NCI-H446 (cell line): ENCODE data around the gene NUPR1.
"Not testable (repeated sequence)": the region's sequence is repeated elsewhere in the genome, so short reads cannot be mapped to it uniquely, and the experiment has no call there.

Experiments used
- DNase-seq, 2 experiments: peaks; one replicate each; lab custom pipeline; 2025; lab: John Stamatoyannopoulos, UW

NUPR1 gene

DNA sequence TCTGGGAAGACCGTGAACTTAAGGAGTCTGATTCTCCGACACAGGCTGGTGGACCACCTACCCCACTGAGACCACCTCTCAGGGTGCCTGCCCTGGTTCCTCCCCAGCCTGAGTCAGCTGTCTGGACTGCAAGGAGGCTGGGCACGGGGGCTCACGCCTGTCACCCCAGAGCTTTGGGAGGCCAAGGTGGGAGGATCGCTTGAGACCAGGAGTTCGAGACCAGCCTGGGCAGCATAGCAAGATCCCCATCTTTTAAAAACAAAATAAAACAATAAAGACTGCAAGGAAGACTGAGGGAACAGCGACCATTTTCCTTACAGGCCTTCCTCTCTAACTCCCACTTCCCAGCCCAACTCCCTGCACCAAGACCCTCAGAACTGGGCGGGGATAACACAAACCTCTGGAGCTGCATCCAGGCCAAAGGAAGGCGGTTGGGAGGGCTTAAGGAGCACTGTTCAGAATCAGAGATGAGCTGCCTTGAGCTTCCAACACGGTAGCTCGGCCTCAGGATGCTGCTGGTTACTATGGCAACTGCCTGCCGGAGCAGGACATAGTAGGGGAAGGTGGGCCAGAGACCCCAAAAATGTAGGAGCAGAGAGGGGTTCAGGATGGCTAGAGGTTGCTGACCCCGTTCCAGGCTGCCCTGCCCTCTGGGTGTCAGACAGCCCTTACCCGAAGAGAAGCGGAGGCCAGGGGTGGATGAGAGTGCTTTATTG lies 40.0 kb downstream of the NUPR1 start:
- no peak for DNase-seq

DNA sequence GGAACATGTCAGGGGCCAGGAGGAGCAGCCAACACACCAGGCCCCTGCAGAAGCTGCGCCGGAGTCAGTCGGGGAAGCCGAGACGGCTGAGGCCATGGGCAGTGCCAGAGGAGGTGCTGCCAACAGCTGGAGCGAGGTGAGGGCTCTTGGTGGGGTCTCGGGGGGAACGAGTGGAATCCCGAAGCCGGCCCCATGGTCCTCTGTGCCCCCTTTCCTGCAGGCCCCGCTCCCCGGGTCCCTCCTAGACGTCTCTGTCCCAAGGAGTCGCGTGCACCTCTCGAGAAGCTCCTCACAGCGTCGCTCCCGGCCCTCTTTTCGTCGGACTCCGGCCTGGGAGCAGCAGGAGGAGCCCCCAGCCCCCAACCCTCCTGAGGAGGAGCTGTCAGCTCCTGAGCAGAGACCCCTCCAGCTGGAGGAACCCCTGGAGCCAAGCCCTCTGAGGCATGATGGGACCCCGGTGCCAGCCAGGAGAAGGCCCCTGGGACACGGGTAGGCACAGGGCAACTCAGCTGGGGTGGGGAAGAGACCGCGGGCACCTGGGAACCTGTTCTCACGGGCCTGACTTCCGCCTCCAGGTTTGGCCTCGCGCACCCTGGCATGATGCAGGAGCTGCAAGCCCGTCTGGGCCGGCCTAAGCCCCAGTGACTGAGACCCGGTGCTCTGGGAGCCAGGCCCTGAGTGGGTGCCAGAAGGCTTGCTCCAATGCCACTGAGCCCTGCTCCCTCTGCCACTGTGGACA lies 40.7 kb downstream of the NUPR1 start:
- DNase-seq = no peak

DNA sequence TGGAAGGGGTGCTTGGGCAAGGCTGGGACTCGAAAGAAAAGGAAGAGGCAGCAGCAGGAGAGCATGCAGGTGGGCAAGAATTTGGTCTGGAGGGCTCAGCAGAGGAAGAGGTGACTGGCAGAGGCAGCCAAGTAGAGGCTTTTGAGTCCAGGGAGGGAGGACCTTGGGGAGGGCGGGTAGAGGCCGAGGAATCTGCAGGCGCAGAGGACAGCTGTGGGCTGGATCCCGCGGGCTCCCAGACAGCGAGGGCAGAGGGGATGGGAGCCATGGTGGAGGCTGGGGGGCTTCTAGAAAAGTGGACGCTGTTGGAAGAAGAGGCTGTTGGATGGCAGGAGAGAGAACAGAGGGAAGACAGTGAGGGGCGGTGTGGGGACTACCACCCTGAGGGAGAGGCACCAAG lies 41.4 kb downstream of the NUPR1 start:
- no peak for DNase-seq

DNA sequence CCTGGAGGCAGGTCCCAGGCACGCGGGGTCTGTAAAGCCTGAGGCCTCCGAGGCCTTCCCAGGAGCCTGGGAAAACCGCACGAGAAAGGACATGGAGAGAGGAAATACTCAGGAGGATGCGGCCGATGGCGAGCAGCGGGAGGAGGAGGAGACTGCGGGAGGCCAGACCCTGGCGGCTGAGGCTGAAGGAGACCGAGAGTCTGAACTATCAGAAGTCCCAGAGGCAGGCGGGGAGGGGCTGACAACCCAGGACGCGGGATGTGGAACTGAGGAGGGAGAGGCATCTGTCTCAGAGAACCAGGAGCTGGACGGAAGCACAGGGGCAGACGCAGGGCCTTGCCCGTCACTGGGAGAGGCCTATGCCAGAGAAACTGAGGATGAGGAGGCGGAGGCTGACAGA lies 41.9 kb downstream of the NUPR1 start:
- DNase-seq = no peak

DNA sequence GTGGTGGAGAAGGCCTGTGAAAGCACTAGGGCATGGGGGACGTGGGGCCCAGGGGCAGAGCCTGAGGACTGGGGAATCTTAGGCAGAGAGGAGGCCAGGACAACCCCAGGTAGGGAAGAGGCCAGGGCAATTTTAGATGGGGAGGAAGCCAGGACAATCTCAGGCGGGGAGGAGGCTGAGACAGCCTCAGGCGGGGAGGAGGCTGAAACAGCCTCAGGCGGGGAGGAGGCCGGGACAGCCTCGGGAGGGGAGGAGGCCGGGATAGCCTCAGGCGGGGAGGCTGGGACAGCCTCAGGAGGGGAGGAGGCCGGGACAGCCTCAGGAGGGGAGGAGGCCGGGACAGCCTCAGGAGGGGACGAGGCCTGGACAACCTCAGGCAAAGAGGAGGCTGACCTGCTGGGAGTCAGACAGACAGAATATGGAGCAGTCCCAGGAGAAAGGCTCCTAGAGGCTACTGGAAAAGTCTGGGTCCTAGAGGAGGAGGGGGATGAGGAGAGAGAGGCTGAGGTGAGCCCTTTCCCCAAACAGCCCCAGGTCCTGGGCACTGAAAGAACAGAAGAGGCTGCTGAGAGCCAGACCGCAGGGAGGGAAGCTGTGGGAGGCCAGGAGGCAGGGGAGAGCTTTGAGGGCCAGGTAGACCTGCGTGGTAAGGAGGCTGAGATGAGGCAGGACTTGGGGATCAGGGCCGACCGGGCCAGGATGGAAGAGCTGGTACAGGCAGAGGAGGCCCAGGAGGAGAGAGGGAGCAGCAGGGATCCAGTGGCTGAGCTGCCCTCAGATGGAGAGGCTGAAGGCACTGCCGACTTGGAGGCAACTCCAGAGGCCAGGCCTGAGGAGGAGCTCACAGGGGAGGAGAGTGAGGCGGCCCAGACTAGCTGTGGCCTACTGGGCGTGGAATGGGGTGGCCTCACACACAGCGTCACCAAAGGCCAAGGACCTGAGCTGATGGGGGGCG lies 42.7 kb downstream of the NUPR1 start:
- DNase-seq = no peak

DNA sequence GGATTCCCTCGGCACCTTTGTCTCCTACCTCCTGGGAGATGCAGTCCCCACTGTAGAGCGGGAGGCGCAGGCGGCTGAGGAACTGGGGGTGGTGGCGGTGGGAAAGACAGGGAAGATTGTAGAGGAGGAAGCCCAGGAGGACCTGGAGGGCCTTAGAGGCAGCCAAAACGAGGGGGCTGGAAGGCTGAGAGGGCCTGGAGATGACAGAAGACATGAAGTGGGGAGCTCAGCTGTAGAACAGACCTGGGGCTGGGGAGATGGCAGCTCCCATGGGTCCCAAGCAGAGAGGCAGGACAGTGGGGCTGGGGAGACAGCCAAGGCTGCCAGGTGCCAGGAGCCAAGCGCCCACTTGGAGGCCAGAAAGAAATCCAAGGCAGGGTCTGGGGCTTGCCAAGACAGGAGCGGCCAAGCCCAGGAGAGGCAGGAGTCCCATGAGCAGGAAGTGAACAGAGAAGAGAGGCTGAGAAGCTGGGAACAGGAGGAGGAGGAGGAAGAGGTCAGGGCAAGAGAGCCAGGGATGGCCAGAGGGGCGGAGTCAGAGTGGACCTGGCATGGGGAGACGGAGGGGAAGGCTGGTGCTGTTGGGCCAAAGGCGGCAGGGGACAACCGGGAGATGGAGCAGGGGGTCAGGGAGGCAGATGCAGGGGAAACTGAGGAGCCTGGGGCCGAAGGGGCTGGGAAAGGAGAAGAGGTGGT lies 43.5 kb downstream of the NUPR1 start:
- DNase-seq = peak in 1 of 2 experiments; percentile 23

DNA sequence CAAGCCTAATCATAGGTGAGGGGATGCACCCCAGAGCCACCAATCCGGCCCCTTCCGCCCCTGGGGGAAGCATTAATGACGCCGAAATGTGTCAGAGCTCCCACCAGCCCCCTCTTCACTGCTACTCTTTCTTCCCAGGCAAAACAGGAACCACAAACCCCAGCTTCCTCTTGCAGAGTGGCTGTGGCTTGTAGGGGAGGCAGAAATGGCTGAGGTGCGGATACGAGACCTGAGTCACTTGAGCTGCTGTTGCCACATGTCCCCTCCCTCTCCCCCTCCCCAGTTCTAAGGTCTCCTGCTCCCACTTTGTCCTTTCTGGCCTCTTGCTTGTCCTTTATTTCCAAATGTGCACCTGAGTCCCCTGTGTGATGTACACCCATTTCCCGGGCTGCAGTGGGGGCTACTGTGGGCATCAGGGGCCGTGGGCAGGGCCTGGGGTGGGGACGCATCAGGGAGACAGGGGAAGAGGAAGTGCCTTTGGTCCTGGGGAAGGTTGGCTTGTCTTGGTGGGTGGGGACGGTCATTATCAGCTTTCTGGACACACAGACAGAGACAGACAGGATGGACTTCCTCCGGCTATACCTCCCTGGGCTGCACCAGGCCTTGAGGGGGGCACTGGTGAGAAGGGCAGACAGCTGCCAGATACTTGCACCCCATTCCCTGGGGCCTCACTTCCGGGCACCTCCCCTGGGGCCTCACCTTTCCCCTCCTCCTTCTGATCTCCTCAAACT lies 44.5 kb downstream of the NUPR1 start, which contains the start of gene APOBR:
TSS of gene APOBR (plus strand) at position 523 of the 731 bp plus-strand sequence. CDS start at position 562, 39 bp downstream.
- DNase-seq = no peak

DNA sequence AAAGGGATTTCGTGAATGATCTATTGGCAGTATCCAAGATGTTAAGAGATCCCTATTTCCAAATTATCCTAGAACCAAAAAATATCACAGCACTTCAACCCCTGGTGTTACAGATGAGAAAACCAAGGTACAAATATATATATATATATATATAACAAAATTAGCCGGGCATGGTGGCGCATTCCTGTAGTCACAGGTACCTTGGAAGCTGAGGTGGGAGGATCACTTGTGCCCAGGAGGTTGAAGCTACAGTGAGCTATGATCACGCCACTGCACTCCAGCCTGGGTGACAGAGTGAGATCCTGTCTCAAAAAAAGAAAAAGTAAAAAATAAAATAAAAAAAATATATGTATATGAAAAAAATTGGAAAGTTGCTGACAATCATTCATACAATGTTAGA lies 46.3 kb downstream of the NUPR1 start:
- DNase-seq = no peak

DNA sequence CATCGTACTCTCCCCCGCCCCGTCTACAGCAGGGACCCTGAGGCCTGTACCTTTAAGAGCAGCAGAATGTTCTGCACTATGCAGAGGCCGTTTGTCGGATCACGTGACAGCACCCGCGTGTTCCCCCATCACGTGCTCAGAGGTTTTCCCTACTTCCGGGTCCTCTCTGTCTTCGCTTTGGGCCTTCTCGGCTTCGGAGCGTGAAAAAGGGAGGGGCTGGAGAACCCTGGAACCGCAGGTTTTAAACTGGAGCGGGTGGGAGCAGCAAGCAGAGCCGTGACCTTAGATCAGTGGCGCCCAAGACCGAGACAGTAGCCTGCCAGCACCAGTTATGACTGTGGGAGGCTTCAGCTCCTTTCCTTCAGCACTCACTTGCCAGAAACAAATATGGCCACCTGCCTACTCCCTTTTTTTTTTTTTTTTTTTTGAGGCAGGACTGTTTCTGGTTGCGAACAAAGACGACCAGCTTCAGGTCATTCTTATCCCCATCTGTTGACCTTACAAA lies 46.8 kb downstream of the NUPR1 start, which contains the start of gene CLN3:
TSS of gene CLN3 (minus strand) at position 105 of the 505 bp plus-strand sequence. CDS start 315 bp downstream, outside the sequence.
- peak; percentile 88 to 91 for DNase-seq

DNA sequence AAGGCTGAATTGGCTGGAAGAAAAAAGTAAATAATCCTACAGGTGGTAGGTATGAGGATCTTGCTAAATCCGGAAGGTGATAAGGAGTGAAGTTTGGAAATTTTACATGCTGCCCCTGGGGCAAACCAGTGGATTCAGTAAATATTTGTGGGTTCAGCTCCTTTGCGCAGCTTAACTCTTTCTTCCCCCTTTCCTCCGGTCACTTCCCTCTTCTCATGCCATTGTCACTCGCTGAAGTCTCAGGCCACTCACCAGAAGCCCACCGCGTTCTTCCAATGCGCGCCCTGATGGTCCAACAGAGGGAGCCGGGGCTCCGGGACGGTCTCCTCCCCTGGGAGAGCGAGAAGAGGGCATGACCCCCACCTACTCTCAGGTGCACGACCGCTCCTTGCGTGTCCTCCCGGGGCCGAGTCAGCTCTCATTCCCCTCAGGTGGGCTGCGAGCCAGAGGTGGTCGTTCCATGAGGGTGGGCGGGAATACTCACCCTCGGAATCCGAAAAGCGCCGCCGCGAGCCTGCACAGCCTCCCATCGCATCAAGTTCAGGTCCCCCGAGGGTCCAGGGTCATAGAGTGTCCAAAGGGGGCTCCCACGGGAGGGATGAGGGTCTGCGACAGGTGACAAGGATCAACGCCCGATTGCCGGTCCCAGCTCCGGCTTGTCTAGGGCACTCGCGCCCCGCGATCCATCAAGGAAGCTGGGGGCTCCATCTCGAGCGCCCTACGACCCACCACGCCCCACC lies 47.4 kb downstream of the NUPR1 start:
- DNase-seq = no peak

DNA sequence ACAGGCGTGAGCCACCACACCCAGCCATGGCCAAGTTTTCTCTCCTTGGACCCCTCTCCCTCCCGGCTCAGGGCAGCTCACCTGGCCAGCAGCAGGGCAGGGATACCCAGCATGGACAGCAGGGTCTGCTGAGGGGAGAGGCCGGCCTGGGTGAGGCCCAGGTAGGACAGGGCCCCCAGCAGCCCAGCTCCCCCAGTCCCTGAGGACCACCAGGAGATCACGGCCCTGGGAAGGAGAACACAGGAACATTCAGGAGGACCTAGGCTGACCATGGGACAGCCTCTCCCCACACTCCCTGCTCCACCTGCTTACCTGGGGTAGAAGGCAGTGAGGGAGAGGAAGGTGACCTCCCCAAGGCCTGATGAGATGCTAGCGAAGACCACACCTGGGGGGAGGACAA lies 52.5 kb downstream of the NUPR1 start:
- DNase-seq = no peak

DNA sequence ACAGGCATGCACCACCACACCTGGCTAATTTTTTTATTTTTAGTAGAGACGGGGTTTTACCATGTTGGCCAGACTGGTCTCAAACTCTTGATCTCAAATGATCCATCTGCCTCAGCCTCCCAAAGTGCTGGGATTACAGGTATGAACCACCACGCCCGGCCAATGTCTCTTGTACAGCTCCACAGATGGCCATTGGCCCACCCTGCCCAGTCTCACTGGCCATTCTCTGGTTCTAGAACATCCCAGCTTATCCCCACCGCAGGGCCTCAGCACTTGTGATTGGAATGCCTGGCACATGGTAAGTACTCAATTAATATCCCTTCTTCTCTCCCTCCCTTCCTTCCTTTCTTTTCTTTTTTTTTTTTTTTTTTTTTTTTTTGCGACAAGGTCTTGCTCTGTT lies 55.4 kb downstream of the NUPR1 start:
- not testable (repeated sequence) for DNase-seq
